ENCODE measurements around the gene CFAP61.

Gene CFAP61

GRCh38 chr20:20173254-20173653, 120.9 kb downstream of the CFAP61 start:
- DNase-seq (ENCODE audit: low spot score) (no peak), FAIRE-seq (no peak)

GRCh38 chr20:20174089-20174835, 121.9 kb downstream of the CFAP61 start:
- FAIRE-seq (no peak), DNase-seq (ENCODE audit: low spot score) (no peak)

GRCh38 chr20:20181322-20181721, 129.0 kb downstream of the CFAP61 start:
- FAIRE-seq (no peak), DNase-seq (ENCODE audit: low spot score) (no peak)

GRCh38 chr20:20184149-20184548, 131.8 kb downstream of the CFAP61 start:
- DNase-seq (ENCODE audit: low spot score): no peak
- no peak for FAIRE-seq

GRCh38 chr20:20184706-20185105, 132.4 kb downstream of the CFAP61 start:
- DNase-seq (ENCODE audit: low spot score) (no peak), FAIRE-seq (no peak)

- no peak for FAIRE-seq
- DNase-seq (ENCODE audit: low spot score): no peak
These were observed 136.3 kb downstream of the CFAP61 start for GRCh38 chr20:20188647-20189046.

GRCh38 chr20:20192366-20192765, 140.0 kb downstream of the CFAP61 start:
- FAIRE-seq (no peak), DNase-seq (ENCODE audit: low spot score) (no peak)

- DNase-seq (ENCODE audit: low spot score) (no peak), FAIRE-seq (no peak)
These were observed 142.8 kb downstream of the CFAP61 start for GRCh38 chr20:20195021-20195705.

GRCh38 chr20:20196610-20197009, 144.3 kb downstream of the CFAP61 start:
- FAIRE-seq: no peak

GRCh38 chr20:20198011-20198410, 145.7 kb downstream of the CFAP61 start:
- FAIRE-seq (no peak), DNase-seq (ENCODE audit: low spot score) (no peak)

More at GRCh38 chr20:20196610-20197009, 144.3 kb downstream of the CFAP61 start:
- DNase-seq (ENCODE audit: low spot score): no peak

- DNase-seq (ENCODE audit: low spot score) (no peak), FAIRE-seq (no peak)
These were observed 147.2 kb downstream of the CFAP61 start for GRCh38 chr20:20199361-20200160.

- DNase-seq (ENCODE audit: low spot score) (no peak), FAIRE-seq (no peak)
These were observed 148.8 kb downstream of the CFAP61 start for GRCh38 chr20:20201124-20201523.

- no peak for FAIRE-seq
- DNase-seq (ENCODE audit: low spot score): no peak
These were observed 149.3 kb downstream of the CFAP61 start for GRCh38 chr20:20201639-20202038.

GRCh38 chr20:20202768-20203167, 150.4 kb downstream of the CFAP61 start:
- no peak for DNase-seq (ENCODE audit: low spot score)
- FAIRE-seq: no peak

- DNase-seq (ENCODE audit: low spot score) (no peak), FAIRE-seq (no peak)
These were observed 151.5 kb downstream of the CFAP61 start for GRCh38 chr20:20203784-20204183.

- no peak for DNase-seq (ENCODE audit: low spot score)
- FAIRE-seq: no peak
These were observed 151.9 kb downstream of the CFAP61 start for GRCh38 chr20:20204256-20204655.

- no peak for FAIRE-seq
- no peak for DNase-seq (ENCODE audit: low spot score)
These were observed 153.0 kb downstream of the CFAP61 start for GRCh38 chr20:20205141-20205861.

GRCh38 chr20:20205862-20206236, 153.5 kb downstream of the CFAP61 start:
- no peak for DNase-seq (ENCODE audit: low spot score)
- FAIRE-seq: no peak

- FAIRE-seq (no peak), DNase-seq (ENCODE audit: low spot score) (no peak)
These were observed 154.5 kb downstream of the CFAP61 start for GRCh38 chr20:20206788-20207187.

GRCh38 chr20:20207291-20207690, 155.0 kb downstream of the CFAP61 start:
- FAIRE-seq (no peak), DNase-seq (ENCODE audit: low spot score) (no peak)

GRCh38 chr20:20207872-20208271, 155.5 kb downstream of the CFAP61 start:
- DNase-seq (ENCODE audit: low spot score) (no peak), FAIRE-seq (no peak)

GRCh38 chr20:20209684-20210083, 157.4 kb downstream of the CFAP61 start:
- no peak for FAIRE-seq
- no peak for DNase-seq (ENCODE audit: low spot score)
